HL-60 (cell line): ENCODE data around the gene TTC28.

Experiments
- DNase-seq, 2 experiments: peaks; one replicate each; pipeline ENCODE4 v3.0.0-alpha.2; 2010 to 2020; ENCODE audit warnings: low read depth in 1 of 2, low spot score in 1 of 2
- H3K27ac ChIP-seq: fragments of 250-450 bp; sonication (Bioruptor Pico); replicated peaks from 2 replicates; pipeline ENCODE4 v1.5.1; 2020; ENCODE audit warnings: mild to moderate bottlenecking, moderate library complexity
- H3K27me3 ChIP-seq: fragments of 250-450 bp; sonication (Bioruptor Pico); 2 replicates; pipeline ENCODE4 v1.5.1; 2021; ENCODE audit warnings: mild to moderate bottlenecking, moderate library complexity; ENCODE audit not compliant: insufficient read depth, poor library complexity, severe bottlenecking
- H3K4me3 ChIP-seq: replicated peaks from 2 replicates; pipeline ENCODE4 v1.5.1; 2011; ENCODE audit warnings: mild to moderate bottlenecking, control low read depth, low read length; ENCODE audit not compliant: insufficient read depth
- GABPA ChIP-seq: IDR thresholded peaks from 2 replicates; pipeline ENCODE4 v1.6.1; 2012; ENCODE audit warnings: low read depth
- POLR2AphosphoS5 ChIP-seq: IDR thresholded peaks from 2 replicates; pipeline ENCODE4 v1.6.1; 2012; ENCODE audit warnings: low read depth
- SPI1 ChIP-seq: IDR thresholded peaks from 2 replicates; pipeline ENCODE4 v1.6.1; 2012; ENCODE audit warnings: low read depth, mild to moderate bottlenecking, borderline replicate concordance
- TF ChIP-seq, protein P1 (sequence below): IDR thresholded peaks from 2 replicates; pipeline ENCODE4 v1.6.1; 2012; ENCODE audit warnings: low read depth; ENCODE audit not compliant: insufficient replicate concordance
- TF ChIP-seq, protein P2 (sequence below): IDR thresholded peaks from one replicate; pipeline ENCODE4 v1.5.1; 2011; ENCODE audit warnings: low read length, control low read depth, inconsistent platforms; ENCODE audit not compliant: insufficient read depth

TTC28 gene

DNA sequence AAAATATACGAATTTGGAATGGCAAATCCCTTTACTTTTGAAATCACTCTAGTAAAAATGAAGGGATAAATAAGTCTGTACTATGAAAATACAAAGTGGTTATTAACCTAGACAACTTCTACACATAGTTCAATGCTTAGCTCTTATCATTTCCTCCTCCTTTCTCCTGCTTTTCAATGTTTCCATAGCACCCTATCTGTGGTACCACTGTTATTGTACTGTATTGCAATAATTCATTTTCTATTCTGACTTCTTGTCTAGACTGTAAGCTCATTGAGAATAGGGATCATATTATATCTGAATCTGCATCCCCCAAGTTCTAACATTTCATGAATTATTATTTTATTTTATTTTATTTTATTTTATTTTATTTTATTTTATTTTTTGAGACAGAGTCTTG lies 251.4 kb downstream of the TTC28 start:
- no peak overlapping the region for H3K4me3 ChIP-seq
- H3K27ac ChIP-seq: no peak overlapping the region
- TF ChIP-seq, protein P1, sequence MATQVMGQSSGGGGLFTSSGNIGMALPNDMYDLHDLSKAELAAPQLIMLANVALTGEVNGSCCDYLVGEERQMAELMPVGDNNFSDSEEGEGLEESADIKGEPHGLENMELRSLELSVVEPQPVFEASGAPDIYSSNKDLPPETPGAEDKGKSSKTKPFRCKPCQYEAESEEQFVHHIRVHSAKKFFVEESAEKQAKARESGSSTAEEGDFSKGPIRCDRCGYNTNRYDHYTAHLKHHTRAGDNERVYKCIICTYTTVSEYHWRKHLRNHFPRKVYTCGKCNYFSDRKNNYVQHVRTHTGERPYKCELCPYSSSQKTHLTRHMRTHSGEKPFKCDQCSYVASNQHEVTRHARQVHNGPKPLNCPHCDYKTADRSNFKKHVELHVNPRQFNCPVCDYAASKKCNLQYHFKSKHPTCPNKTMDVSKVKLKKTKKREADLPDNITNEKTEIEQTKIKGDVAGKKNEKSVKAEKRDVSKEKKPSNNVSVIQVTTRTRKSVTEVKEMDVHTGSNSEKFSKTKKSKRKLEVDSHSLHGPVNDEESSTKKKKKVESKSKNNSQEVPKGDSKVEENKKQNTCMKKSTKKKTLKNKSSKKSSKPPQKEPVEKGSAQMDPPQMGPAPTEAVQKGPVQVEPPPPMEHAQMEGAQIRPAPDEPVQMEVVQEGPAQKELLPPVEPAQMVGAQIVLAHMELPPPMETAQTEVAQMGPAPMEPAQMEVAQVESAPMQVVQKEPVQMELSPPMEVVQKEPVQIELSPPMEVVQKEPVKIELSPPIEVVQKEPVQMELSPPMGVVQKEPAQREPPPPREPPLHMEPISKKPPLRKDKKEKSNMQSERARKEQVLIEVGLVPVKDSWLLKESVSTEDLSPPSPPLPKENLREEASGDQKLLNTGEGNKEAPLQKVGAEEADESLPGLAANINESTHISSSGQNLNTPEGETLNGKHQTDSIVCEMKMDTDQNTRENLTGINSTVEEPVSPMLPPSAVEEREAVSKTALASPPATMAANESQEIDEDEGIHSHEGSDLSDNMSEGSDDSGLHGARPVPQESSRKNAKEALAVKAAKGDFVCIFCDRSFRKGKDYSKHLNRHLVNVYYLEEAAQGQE: no peak
- TF ChIP-seq, protein P2, sequence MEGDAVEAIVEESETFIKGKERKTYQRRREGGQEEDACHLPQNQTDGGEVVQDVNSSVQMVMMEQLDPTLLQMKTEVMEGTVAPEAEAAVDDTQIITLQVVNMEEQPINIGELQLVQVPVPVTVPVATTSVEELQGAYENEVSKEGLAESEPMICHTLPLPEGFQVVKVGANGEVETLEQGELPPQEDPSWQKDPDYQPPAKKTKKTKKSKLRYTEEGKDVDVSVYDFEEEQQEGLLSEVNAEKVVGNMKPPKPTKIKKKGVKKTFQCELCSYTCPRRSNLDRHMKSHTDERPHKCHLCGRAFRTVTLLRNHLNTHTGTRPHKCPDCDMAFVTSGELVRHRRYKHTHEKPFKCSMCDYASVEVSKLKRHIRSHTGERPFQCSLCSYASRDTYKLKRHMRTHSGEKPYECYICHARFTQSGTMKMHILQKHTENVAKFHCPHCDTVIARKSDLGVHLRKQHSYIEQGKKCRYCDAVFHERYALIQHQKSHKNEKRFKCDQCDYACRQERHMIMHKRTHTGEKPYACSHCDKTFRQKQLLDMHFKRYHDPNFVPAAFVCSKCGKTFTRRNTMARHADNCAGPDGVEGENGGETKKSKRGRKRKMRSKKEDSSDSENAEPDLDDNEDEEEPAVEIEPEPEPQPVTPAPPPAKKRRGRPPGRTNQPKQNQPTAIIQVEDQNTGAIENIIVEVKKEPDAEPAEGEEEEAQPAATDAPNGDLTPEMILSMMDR: no peak
- TF ChIP-seq POLR2AphosphoS5 (no peak), SPI1 (no peak), GABPA (no peak)
- H3K27me3 ChIP-seq: peaks cover 7% of the 10 kb centered on the region
- DNase-seq: no peak

DNA sequence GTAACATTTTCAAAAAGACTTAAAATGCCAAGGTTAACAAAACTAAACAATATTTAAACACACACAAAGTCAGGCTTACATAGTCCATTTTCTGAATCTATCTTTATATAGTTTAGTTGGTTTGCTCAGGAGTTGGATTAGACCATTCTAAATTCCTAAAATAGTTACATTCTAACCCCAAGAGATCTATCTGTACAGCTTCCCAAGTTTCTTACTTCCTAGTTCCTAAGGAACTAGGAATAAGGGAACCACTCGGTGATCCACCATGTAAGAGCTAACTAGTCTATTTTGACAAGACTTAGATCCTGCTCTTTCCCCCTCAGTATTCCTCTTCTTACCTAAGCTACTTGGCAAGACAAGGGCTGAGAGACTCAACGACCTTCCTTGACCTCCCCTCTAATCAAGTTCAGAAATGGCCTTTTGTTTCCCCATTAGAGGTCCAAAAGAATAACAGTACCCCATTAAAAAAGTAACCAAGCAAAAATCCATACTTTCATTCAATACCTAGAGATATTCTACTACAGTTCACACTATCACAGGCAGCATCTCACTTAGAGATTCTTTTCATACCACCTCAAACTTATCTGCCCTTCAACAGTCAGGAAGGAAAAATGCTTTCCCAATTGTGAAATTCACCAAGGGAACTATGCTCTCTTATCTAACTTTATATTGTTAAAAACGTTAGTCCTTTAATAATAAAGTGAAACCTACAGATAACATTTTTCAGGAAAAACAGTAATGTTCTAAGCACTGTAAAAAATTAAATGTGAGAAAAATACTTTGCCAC lies 253.1 kb downstream of the TTC28 start:
- TF ChIP-seq POLR2AphosphoS5: no peak
- TF ChIP-seq, protein P2: no peak
- TF ChIP-seq GABPA: no peak
- TF ChIP-seq SPI1: no peak
- TF ChIP-seq, protein P1: no peak
- Histone ChIP-seq H3K27me3 (peaks cover 5% of the 10 kb centered on the region), H3K27ac (no peak overlapping the region), H3K4me3 (no peak overlapping the region)
- DNase-seq: no peak

DNA sequence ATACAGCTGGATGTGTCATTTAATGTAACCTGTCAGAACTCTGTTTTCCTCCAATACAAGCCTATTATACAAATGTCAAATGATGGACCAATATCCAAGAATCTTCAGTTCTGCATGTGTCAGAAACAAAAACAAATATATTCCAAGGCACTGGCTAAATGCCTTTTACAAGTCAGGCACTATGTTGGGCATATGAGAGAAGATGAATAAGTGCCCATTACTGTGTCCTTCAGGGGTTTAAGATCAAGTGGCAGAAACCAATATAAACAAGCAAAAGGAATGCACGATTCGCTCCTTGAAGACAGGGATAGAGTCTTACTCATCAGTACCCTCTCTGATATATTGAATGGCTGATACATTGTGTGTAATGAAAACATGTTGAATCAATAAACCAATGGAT lies 254.4 kb downstream of the TTC28 start:
- Histone ChIP-seq H3K27me3 (peaks cover 5% of the 10 kb centered on the region), H3K27ac (no peak overlapping the region), H3K4me3 (no peak overlapping the region)
- no peak for DNase-seq
- TF ChIP-seq POLR2AphosphoS5 (no peak), GABPA (no peak), SPI1 (no peak)
- TF ChIP-seq, protein P2: no peak
- TF ChIP-seq, protein P1: no peak
